K562 (cell line): Measurements from ENCODE around the gene EGLN1. TPM values are rescaled to one million over a fixed set of nuclear protein-coding genes. Genes with fewer than 3 reads are reported as not detected.

Experiments used
- ATAC-seq: fragments of 200-7000 bp; cut with Tn5 transposase; 3 replicates; pipeline ENCODE4 v1.9.1; 2020; ENCODE audit warnings: moderate library complexity
- BruUV-seq: library from RNA; stranded (reverse); fragments of 400-500 nt; replicated peaks from 2 replicates; lab custom pipeline; 2021; lab: Mats Ljungman, UMichigan
- CTCF ChIA-PET: fragments of 300-600 bp; formaldehyde crosslinking; extraction: SDS; loops from one replicate; lab custom pipeline; 2021; ENCODE audit warnings: low intra/inter-chr PET ratio; lab: Yijun Ruan, JAX
- POLR2A ChIA-PET: fragments of 300-600, 350-650 bp; sonication (Branson Sonifier 250); formaldehyde crosslinking; extraction: SDS; loops from one replicate; lab custom pipeline; 2021; ENCODE audit warnings: antibody characterized with exemption, inconsistent platforms; lab: Yijun Ruan, JAX
- DNase-seq, 4 experiments: peaks; one replicate each; pipeline versions ENCODE4 v3.0.0 to v3.0.0-alpha.2; 2011 to 2018; ENCODE audit warnings: low spot score in 3 of 4, mixed read lengths in 3 of 4; ENCODE audit errors: extremely low read depth in 1 of 4
- FAIRE-seq: peaks from 2 replicates; lab custom pipeline; 2011; peaks lifted over from hg19 to GRCh38; lab: Jason Lieb, UNC
- H2AFZ ChIP-seq: 2 replicates; pipeline ENCODE4 v1.6.0; 2011; ENCODE audit warnings: low read depth, low read length, control low read depth, inconsistent platforms
- H3K27ac ChIP-seq: fragments of 200-600 bp; 3 replicates; pipeline ENCODE4 v1.8.0; 2011; ENCODE audit warnings: low read depth, mild to moderate bottlenecking, control low read depth, inconsistent platforms, low read length, moderate library complexity, mixed read lengths; ENCODE audit errors: extremely low read depth
- H3K27me3 ChIP-seq, 2 experiments: fragments of 300-600 bp in 1 of 2; 2 replicates in 1 of 2; 3 replicates in 1 of 2; pipeline versions ENCODE4 v1.6.0 to v1.8.0; 2011; ENCODE audit warnings: inconsistent platforms in 2 of 2, low read length in 2 of 2, mild to moderate bottlenecking in 1 of 2, mixed read lengths in 1 of 2, moderate library complexity in 1 of 2; ENCODE audit not compliant: control insufficient read depth in 2 of 2, insufficient read depth in 2 of 2
- H3K36me3 ChIP-seq: fragments of 300-600 bp; 3 replicates; pipeline ENCODE4 v1.8.0; 2011; ENCODE audit warnings: mild to moderate bottlenecking, low read length, inconsistent platforms; ENCODE audit not compliant: control insufficient read depth, insufficient read depth
- H3K4me1 ChIP-seq, 2 experiments: fragments of 200-600 bp in 1 of 2; replicated peaks in 1 of 2; 2 replicates in 1 of 2; 3 replicates in 1 of 2; pipeline versions ENCODE4 v1.5.1 to v1.8.0; 2011; ENCODE audit warnings: inconsistent platforms in 2 of 2, low read length in 2 of 2, mild to moderate bottlenecking in 1 of 2, mixed read lengths in 1 of 2, moderate library complexity in 1 of 2; ENCODE audit not compliant: control insufficient read depth in 2 of 2, insufficient read depth in 2 of 2
- H3K4me2 ChIP-seq: 2 replicates; pipeline ENCODE4 v1.6.1; 2011; ENCODE audit warnings: low read length, control low read depth, inconsistent platforms, mixed read lengths; ENCODE audit not compliant: insufficient read depth
- H3K4me3 ChIP-seq: fragments of 200-600 bp; sonication (generic), shearing (Covaris generic); 2 replicates; pipeline ENCODE4 v1.5.1; 2016; ENCODE audit warnings: control low read depth, inconsistent platforms
- H3K79me2 ChIP-seq: fragments of 200-600 bp; 3 replicates; pipeline ENCODE4 v1.8.0; 2011; ENCODE audit warnings: low read length, inconsistent platforms; ENCODE audit not compliant: control insufficient read depth, insufficient read depth
- H3K9ac ChIP-seq, 2 experiments: 2 replicates each; pipeline versions ENCODE4 v1.6.0 to v1.6.1; 2011; ENCODE audit warnings: low read depth in 2 of 2, low read length in 2 of 2, control low read depth in 1 of 2, inconsistent platforms in 1 of 2, mild to moderate bottlenecking in 1 of 2, mixed read lengths in 1 of 2; ENCODE audit not compliant: insufficient read depth in 1 of 2
- H3K9me1 ChIP-seq: one replicate; pipeline ENCODE4 v1.6.0; 2011; ENCODE audit warnings: inconsistent platforms, mild to moderate bottlenecking, low read length, moderate library complexity; ENCODE audit not compliant: control insufficient read depth, insufficient read depth
- H3K9me3 ChIP-seq: replicated peaks from 2 replicates; pipeline ENCODE4 v1.5.1; 2011; ENCODE audit warnings: low read depth, low read length, inconsistent platforms; ENCODE audit not compliant: control insufficient read depth, insufficient read depth
- H4K20me1 ChIP-seq: replicated peaks from 2 replicates; pipeline ENCODE4 v1.6.1; 2011; ENCODE audit warnings: low read length, inconsistent platforms, mixed read lengths; ENCODE audit not compliant: control insufficient read depth, insufficient read depth
- ARID3A ChIP-seq: IDR thresholded peaks from 2 replicates; pipeline ENCODE4 v1.6.1; 2012; ENCODE audit warnings: low read depth, low read length, improper control_type of control experiment, borderline replicate concordance
- BDP1 ChIP-seq: IDR thresholded peaks from 3 replicates; pipeline ENCODE4 v1.6.1; 2011; ENCODE audit not compliant: insufficient read length, insufficient read depth
- CCNT2 ChIP-seq: IDR thresholded peaks from 2 replicates; pipeline ENCODE4 v1.6.1; 2011; ENCODE audit warnings: borderline replicate concordance, low read depth, mild to moderate bottlenecking, moderate library complexity, mixed read lengths, low read length; ENCODE audit not compliant: insufficient read length; ENCODE audit errors: extremely low read depth
- NKRF ChIP-seq: fragments of 450-650 bp; IDR thresholded peaks from 2 replicates; pipeline ENCODE4 v1.6.1; 2016; ENCODE audit warnings: borderline replicate concordance
- PHF8 ChIP-seq: fragments of 200-600 bp; sonication (generic); IDR thresholded peaks from 2 replicates; pipeline ENCODE4 v1.6.1; 2012; ENCODE audit warnings: mixed run types, mild to moderate bottlenecking, inconsistent platforms, low read length, moderate library complexity, borderline replicate concordance
- PML ChIP-seq: IDR thresholded peaks from 2 replicates; pipeline ENCODE4 v1.6.1; 2012; ENCODE audit warnings: low read length, inconsistent platforms
- PRMT5 ChIP-seq: sonication (generic); formaldehyde crosslinking; IDR thresholded peaks from 2 replicates; pipeline ENCODE4 v1.5.0; 2020; ENCODE audit warnings: missing genetic modification reagents
- SRF ChIP-seq, 2 experiments: fragments of 250-450, 450-650 bp in 1 of 2; sonication (Bioruptor Pico) in 1 of 2; sonication (generic) in 1 of 2; formaldehyde crosslinking; IDR thresholded peaks; 2 replicates each; pipeline versions ENCODE4 v1.5.0 to v1.5.1; 2020 to 2022; ENCODE audit warnings: mild to moderate bottlenecking in 1 of 2, missing genetic modification reagents in 1 of 2
- THAP7 ChIP-seq: fragments of 250-450 bp; sonication (Bioruptor Pico); IDR thresholded peaks from 2 replicates; pipeline ENCODE4 v1.5.0; 2021
- THRB ChIP-seq: fragments of 450-650 bp; formaldehyde crosslinking; conservative IDR thresholded peaks from 2 replicates; pipeline ENCODE4 v1.4.0; 2022; ENCODE audit warnings: mild to moderate bottlenecking, missing genetic modification characterization
- ZEB2 ChIP-seq: fragments of 450-650 bp; IDR thresholded peaks from 2 replicates; pipeline ENCODE4 v1.6.1; 2016
- ZNF76 ChIP-seq: fragments of 250-450 bp; sonication (Bioruptor Pico); IDR thresholded peaks from 2 replicates; pipeline ENCODE4 v1.4.0; 2020; ENCODE audit warnings: mild to moderate bottlenecking, moderate library complexity, borderline replicate concordance
- ZZZ3 ChIP-seq: fragments of 450-650 bp; IDR thresholded peaks from 2 replicates; pipeline ENCODE4 v1.6.1; 2016; ENCODE audit warnings: antibody characterized with exemption, mild to moderate bottlenecking, moderate library complexity
- WGBS: fragments of 100-300 bp; shearing (Covaris generic); methylation state at CpG from one replicate; pipeline ENCODE4 v1.1.6; 2016; ENCODE audit warnings: low coverage, mixed read lengths; ENCODE audit not compliant: insufficient coverage; ENCODE audit errors: missing lambda C conversion rate; 5-methylcytosine and 5-hydroxymethylcytosine counted together
- in situ Hi-C: fragments of 300-500 bp; cut with MboI; formaldehyde crosslinking; loops from 4 replicates; pipeline ENCODE4 v1.15.0; 2018; ENCODE audit warnings: inconsistent platforms, mixed read lengths
- intact Hi-C: fragments of 100-400 bp; cut with micrococcal nuclease; formaldehyde crosslinking; loops from 2 replicates; pipeline ENCODE4 v1.14.2; 2022
- polyA plus RNA-seq, 8 experiments: library from polyadenylated mRNA; depleted of rRNA in 4 of 8; stranded (reverse) in 5 of 8; unstranded in 3 of 8; fragments of >200 nt; fragmentation: Nextera tagmentation in 2 of 8; fragmentation: Illumina TruSeq in 1 of 8; extraction: Ambion mirVana in 2 of 8; extraction: Trizol in 1 of 8; gene quantifications; 2 replicates each; pipeline versions ENCODE4 v1.2.1 to v1.2.3, GENCODE V29; 2011 to 2014; ENCODE audit warnings: inconsistent platforms in 1 of 8, missing spikeins in 1 of 8
- total RNA-seq, 7 experiments: library from RNA; depleted of rRNA in 6 of 7; stranded (reverse); fragments of >200 nt in 6 of 7; fragmentation: Illumina TruSeq in 2 of 7; extraction: Trizol in 2 of 7; gene quantifications; 2 replicates each; pipeline versions ENCODE4 v1.2.1 to v1.2.3, GENCODE V29; 2011 to 2021; ENCODE audit warnings: low replicate concordance in 1 of 7
- TF ChIP-seq, protein P1 (sequence below): fragments of 250-450 bp; sonication (Bioruptor Pico); IDR thresholded peaks from 2 replicates; pipeline ENCODE4 v1.4.0; 2020; ENCODE audit warnings: borderline replicate concordance

Gene EGLN1
- total and polyA plus RNA-seq, 9 of the 15 experiments (the other 6 are each of a cell fraction or from before 2014, with no cell fraction given), result 5.2 to 54.3 (median 24.6) TPM

- Histone ChIP-seq H3K4me3 (no peak overlapping the region), H4K20me1 (peaks cover 6% of the 10 kb centered on the region; the same call in 1 of the 2 replicates), H3K36me3 (peaks cover 5% of the 10 kb centered on the region; the same call in 2 of the 3 replicates), H3K79me2 (peaks cover 88% of the 10 kb centered on the region), H3K4me1 (no peaks in the 10 kb centered on the region), H3K9me1 (no peaks in the 10 kb centered on the region), H3K27me3 (no peaks in the 10 kb centered on the region), H3K9ac (no peak overlapping the region), H3K27ac (no peak overlapping the region), H3K9me3 (no peaks in the 10 kb centered on the region), H2AFZ (no peak overlapping the region), H3K4me2 (no peak overlapping the region)
- CTCF ChIA-PET, result no interaction called here
- DNase-seq (no peak), ATAC-seq (peak; percentile 50), FAIRE-seq (no peak)
- BruUV-seq, result no TSS peak
- WGBS, result 94% methylated on average over 6 of the region's 6 CpGs
- intact Hi-C loops, result no loop called here
- POLR2A ChIA-PET, result interaction anchor here (1.6 kb wide), 1 partner anchor 16 kb away, joined by 4 read pairs; no protein-coding TSS in a partner anchor
- in situ Hi-C loops, result no loop called here
- TF ChIP-seq PHF8 (no peak), CCNT2 (no peak), THRB (CRISPR knock-in tag) (no peak), PML (no peak), ZZZ3 (no peak), ARID3A (no peak), NKRF (no peak), PRMT5 (CRISPR knock-in tag) (no peak), BDP1 (no peak), ZNF76 (no peak), THAP7 (CRISPR knock-in tag) (no peak), SRF (CRISPR knock-in tag; IDR thresholded peaks at IDR 0.05) (no peak), ZEB2 (no peak)
- TF ChIP-seq, protein P1, sequence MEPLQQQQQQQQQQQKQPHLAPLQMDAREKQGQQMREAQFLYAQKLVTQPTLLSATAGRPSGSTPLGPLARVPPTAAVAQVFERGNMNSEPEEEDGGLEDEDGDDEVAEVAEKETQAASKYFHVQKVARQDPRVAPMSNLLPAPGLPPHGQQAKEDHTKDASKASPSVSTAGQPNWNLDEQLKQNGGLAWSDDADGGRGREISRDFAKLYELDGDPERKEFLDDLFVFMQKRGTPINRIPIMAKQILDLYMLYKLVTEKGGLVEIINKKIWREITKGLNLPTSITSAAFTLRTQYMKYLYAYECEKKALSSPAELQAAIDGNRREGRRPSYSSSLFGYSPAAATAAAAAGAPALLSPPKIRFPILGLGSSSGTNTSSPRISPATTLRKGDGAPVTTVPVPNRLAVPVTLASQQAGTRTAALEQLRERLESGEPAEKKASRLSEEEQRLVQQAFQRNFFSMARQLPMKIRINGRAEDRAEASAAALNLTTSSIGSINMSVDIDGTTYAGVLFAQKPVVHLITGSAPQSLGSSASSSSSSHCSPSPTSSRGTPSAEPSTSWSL (CRISPR knock-in tag), result no peak
Measured at GRCh38 chr1:231384696-231385415, 37.2 kb downstream of the EGLN1 start.
